OCI-LY7 (cell line): ENCODE data around the gene CRYBG3.

ENCODE experiments used
- EZH2phosphoT487 ChIP-seq: fragments of 200-600 bp; sonication (generic); IDR thresholded peaks from 2 replicates; pipeline ENCODE4 v1.6.1; 2018; ENCODE audit warnings: low read depth, borderline replicate concordance, mild to moderate bottlenecking, mixed run types, antibody characterized with exemption, low read length, moderate library complexity, mixed read lengths
- TF ChIP-seq, protein P1 (sequence below): fragments of 200-600 bp; sonication (generic); conservative IDR thresholded peaks from 2 replicates; pipeline ENCODE4 v1.5.1; 2014; ENCODE audit warnings: mild to moderate bottlenecking, antibody characterized with exemption, low read length, moderate library complexity, mixed read lengths

DNA sequence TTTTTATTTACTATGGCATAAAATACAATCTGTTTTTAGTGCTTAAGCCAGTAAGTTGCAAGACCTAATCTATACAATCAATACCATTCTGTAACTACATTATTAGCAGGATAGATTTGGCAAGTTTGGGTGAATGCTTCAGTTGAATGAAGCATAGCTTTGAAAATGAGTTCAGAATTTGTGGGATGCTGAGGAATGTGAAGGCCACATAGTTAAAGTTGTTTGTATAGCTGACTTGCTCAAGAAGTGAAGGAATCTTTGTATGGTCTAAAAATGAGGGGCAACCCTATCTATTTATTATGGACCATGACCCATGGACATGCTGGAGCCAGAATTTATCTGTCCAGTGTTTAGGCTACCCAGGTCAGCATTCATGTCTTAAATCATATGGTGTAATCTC is 58.5 kb downstream of the CRYBG3 start:
- TF ChIP-seq, protein P1, sequence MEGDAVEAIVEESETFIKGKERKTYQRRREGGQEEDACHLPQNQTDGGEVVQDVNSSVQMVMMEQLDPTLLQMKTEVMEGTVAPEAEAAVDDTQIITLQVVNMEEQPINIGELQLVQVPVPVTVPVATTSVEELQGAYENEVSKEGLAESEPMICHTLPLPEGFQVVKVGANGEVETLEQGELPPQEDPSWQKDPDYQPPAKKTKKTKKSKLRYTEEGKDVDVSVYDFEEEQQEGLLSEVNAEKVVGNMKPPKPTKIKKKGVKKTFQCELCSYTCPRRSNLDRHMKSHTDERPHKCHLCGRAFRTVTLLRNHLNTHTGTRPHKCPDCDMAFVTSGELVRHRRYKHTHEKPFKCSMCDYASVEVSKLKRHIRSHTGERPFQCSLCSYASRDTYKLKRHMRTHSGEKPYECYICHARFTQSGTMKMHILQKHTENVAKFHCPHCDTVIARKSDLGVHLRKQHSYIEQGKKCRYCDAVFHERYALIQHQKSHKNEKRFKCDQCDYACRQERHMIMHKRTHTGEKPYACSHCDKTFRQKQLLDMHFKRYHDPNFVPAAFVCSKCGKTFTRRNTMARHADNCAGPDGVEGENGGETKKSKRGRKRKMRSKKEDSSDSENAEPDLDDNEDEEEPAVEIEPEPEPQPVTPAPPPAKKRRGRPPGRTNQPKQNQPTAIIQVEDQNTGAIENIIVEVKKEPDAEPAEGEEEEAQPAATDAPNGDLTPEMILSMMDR: no peak
- no peak for TF ChIP-seq EZH2phosphoT487
